ENCODE results near the gene TTC27.
"Not testable (repeated sequence)": the region's sequence is repeated elsewhere in the genome, so short reads cannot be mapped to it uniquely, and the experiment has no call there.

Gene TTC27

DNA sequence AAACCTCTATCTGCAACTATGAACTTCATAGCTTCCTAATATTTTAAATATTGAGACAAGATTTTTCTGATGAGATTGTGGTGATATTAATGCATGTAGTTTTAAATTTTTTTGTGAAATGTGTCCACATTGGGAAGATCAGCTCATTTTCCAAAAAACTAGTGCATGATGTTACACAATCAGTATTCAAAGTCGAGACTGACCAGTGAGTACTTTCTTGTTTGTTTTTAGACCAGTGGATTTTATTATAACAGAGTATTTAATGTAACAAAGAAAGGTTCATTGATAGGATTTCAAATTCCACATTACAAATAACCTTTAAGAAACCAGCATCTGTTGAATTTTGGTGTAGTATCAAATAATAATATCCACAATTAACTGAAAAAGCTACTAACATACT, 99.3 kb downstream of the TTC27 start:
- H3K4me3 ChIP-seq (ENCODE audit: low read length): no peak overlapping the region
- TF ChIP-seq, protein P1, sequence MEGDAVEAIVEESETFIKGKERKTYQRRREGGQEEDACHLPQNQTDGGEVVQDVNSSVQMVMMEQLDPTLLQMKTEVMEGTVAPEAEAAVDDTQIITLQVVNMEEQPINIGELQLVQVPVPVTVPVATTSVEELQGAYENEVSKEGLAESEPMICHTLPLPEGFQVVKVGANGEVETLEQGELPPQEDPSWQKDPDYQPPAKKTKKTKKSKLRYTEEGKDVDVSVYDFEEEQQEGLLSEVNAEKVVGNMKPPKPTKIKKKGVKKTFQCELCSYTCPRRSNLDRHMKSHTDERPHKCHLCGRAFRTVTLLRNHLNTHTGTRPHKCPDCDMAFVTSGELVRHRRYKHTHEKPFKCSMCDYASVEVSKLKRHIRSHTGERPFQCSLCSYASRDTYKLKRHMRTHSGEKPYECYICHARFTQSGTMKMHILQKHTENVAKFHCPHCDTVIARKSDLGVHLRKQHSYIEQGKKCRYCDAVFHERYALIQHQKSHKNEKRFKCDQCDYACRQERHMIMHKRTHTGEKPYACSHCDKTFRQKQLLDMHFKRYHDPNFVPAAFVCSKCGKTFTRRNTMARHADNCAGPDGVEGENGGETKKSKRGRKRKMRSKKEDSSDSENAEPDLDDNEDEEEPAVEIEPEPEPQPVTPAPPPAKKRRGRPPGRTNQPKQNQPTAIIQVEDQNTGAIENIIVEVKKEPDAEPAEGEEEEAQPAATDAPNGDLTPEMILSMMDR (conservative IDR thresholded peaks at IDR 0.05; ENCODE audit: low read depth, low read length): no peak

DNA sequence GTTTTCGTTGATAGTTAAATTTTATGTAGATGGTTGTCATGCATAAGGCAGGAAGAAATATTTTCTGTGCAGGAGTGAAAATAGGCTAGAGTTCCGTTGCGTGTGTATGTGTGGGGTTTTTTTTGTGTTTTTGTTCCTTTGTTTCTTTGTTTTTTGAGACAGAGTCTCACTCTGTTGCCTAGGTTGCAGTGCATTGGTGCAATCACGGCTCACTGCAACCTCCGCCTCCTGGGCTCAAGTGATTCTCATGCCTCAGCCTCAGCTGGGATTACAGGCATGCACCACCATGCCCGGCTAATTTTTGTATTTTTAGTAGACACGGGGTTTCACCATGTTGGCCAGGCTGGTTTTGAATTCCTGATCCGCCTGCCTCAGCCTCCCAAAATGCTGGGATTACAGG, 103.1 kb downstream of the TTC27 start:
- H3K4me3 ChIP-seq (ENCODE audit: low read length); DNase-seq (ENCODE audit: low read depth): not testable (repeated sequence)

More for the DNA sequence above, 99.3 kb downstream of the TTC27 start:
- DNase-seq (ENCODE audit: low read depth): no peak

GRCh38 chr2:32732120-32732519, 104.3 kb downstream of the TTC27 start:
- TF ChIP-seq, protein P1 (conservative IDR thresholded peaks at IDR 0.05; ENCODE audit: low read depth, low read length): no peak
- H3K4me3 ChIP-seq (ENCODE audit: low read length): no peak overlapping the region
- no peak for DNase-seq (ENCODE audit: low read depth)

- DNase-seq (ENCODE audit: low read depth): no peak
- TF ChIP-seq, protein P1 (conservative IDR thresholded peaks at IDR 0.05; ENCODE audit: low read depth, low read length): no peak
- H3K4me3 ChIP-seq (ENCODE audit: low read length): no peak overlapping the region
Observed at GRCh38 chr2:32732912-32733472, 105.1 kb downstream of the TTC27 start.

DNA sequence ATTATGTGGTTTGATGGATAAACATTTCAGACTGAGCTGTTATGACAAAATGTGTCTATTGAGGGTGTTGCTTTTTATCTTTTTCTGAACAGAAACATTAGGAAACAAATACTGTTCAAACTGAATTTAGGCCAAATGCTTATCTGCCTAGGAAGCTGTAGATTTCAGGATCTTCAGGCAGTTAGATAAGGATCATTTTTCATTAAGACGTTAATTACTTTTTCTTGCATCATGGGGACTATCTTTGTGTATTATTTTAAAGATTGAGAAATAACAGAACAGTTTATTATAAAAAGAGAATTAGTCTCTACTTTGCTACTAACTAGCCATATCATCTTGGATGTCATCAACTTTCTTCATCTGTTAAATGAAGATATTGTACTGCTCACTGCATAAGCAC, 107.5 kb downstream of the TTC27 start:
- DNase-seq (ENCODE audit: low read depth): no peak
- no peak overlapping the region for H3K4me3 ChIP-seq (ENCODE audit: low read length)
- TF ChIP-seq, protein P1 (conservative IDR thresholded peaks at IDR 0.05; ENCODE audit: low read depth, low read length): no peak

DNA sequence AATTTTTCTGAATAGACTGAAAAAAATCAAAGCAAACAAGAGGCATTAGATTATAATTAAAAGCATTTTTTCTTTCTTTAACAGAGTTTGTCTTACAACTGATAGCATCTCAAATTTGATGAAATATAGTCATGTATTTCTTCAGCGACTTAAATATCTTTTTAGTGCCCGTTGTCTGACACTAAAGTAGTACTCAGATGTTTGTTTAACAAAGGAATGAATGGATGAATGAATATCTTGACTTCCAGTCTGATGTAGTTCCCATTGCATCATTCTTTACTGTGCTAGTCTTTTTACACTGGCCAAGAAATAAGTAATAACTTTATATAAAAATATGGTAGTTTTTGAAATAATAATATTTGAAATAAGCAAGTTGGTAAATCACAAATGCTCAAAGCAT, 111.1 kb downstream of the TTC27 start:
- no peak overlapping the region for H3K4me3 ChIP-seq (ENCODE audit: low read length)
- DNase-seq (ENCODE audit: low read depth): no peak
- TF ChIP-seq, protein P1 (conservative IDR thresholded peaks at IDR 0.05; ENCODE audit: low read depth, low read length): no peak

DNA sequence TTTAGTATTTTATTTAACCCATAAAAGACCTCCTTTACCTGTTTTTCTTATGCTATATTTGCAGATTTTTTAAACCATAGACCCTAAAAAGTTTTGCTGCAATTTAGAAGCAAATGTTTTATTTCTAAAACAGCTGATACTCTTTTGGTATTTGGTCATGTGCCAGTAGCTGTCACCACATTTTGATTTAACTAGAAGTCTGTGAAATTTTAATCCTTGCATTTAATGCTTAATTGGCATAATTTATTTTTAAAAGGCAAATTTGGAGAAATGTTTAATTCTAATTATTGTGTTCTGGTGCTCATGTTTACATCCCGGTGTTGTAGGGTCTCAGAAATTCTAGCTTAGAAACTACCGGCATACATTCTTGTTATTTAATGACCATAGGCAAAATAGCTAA, 111.8 kb downstream of the TTC27 start:
- peak; percentile 52 for DNase-seq (ENCODE audit: low read depth)
- TF ChIP-seq, protein P1 (conservative IDR thresholded peaks at IDR 0.05; ENCODE audit: low read depth, low read length): no peak
- no peak overlapping the region for H3K4me3 ChIP-seq (ENCODE audit: low read length)

- H3K4me3 ChIP-seq (ENCODE audit: low read length): no peak overlapping the region
- no peak for DNase-seq (ENCODE audit: low read depth)
- TF ChIP-seq, protein P1 (conservative IDR thresholded peaks at IDR 0.05; ENCODE audit: low read depth, low read length): no peak
Observed at GRCh38 chr2:32741575-32741974, 113.7 kb downstream of the TTC27 start.
